Hematopoietic multipotent progenitor cell treated with erythropoietin and hydrocortisone succinate and interleukin-3 and kit ligand, for 15 days (in vitro differentiated cells): ENCODE measurements around the gene BORCS5.
"Not testable (repeated sequence)": the region's sequence is repeated elsewhere in the genome, so short reads cannot be mapped to it uniquely, and the experiment has no call there.

Source experiments
- DNase-seq: peaks from one replicate; pipeline ENCODE4 v3.0.0-alpha.2; 2015; ENCODE audit warnings: low spot score

Gene BORCS5

DNA sequence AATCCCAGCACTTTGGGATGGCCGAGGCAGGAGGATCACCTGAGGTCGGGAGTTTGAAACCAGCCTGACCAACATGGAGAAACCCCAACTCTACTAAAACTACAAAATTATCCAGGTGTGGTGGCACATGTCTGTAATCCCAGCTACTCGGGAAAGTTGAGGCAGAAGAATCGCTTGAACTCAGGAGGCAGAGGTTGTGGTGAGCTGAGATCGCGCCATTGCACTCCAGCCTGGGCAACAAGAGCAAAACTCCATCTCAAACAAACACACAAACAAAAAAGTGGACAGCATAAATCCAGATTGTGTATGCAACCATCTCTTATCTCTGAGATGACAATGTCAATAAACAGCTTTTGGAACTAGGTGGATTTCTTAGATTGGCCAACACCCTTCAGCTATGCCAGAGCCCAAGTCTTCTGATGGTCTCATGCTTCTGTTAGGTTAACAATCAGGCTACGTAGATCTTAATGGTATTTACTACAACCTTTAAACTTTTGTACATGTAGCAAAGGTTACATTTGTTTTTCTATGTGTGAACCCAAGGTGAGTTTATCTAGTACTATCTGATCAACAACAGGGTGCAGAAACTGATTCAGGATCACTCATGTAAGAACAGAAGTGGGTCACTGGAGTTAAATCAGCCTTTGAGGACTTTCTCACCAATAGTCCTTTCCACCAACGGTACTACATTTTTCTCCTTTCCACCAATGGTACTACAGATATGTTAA, 132.1 kb downstream of the BORCS5 start:
- DNase-seq: no peak

DNA sequence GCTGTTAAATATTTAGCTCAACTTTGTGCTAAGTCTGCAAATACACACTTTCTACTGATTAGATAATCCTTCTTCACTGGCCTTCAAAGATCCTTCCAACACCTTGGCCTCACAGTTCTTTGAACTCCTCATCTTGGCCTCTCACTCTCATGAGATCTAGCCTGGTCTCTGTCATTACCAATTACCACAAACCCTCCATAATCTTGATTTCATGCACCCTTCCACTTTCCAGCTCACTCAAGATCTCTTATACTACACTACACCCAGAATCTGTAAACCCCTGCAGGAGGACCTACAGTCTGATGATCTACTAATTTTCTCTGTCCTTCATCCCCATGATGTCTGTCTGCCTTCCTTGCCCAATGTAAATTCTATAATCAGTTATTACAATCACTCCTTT, 134.7 kb downstream of the BORCS5 start:
- DNase-seq: no peak

- no peak for DNase-seq
Measured at GRCh38 chr12:12492547-12492946, 135.7 kb downstream of the BORCS5 start.

GRCh38 chr12:12495536-12495935, 138.7 kb downstream of the BORCS5 start:
- DNase-seq: no peak

- DNase-seq: no peak
Measured at GRCh38 chr12:12498210-12498609, 141.3 kb downstream of the BORCS5 start.

GRCh38 chr12:12499909-12500604, 143.2 kb downstream of the BORCS5 start:
- no peak for DNase-seq

DNA sequence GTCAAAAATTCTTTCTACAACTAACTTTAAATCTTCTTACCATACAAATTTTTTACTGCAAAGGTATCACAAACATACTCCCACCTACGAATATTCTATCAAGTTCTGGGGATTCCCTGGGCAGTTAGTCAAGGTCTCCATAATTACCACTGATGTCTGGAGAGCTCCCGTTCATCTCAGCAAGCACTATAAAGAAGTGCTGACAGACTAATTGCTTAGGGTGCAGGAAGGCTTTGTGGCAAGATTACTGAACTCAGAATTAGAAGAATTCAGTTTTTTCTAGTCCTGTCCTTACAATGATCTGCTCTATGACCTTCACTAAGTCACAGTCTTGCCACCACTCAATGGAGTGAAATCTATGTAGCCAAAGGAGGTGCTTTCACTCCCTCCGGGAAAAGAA, 144.2 kb downstream of the BORCS5 start:
- DNase-seq: no peak

DNA sequence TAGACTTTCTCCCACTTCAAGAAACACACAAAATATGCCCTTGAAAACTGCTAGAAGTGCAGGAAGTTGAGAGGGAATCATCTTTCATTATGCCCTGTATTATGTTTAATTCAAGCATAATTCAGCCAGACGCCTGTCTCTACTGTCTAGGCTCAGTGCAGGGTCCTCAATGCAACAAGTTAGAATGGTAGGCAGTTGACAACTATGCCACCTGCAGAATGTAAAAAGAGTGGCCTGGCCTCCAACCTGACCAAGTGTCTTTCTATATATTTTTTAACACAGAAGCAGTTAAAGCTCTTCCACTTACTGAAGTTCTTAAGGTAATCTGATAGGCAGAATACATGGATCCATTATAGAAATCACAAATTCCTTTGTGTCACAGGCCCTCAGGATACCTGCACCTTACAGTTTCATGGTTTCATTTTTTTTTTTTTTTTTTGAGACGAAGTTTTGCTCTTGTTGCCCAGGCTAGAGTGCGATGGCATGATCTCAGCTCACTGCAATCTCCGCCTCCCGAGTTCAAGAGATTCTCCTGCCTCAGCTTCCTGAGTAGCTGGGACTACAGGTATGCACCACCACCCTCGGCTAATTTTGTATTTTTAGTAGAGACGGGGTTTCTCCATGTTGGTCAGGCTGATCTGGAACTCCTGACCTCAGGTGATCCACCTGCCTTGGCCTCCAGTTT, 145.4 kb downstream of the BORCS5 start:
- DNase-seq: not testable (repeated sequence)

DNA sequence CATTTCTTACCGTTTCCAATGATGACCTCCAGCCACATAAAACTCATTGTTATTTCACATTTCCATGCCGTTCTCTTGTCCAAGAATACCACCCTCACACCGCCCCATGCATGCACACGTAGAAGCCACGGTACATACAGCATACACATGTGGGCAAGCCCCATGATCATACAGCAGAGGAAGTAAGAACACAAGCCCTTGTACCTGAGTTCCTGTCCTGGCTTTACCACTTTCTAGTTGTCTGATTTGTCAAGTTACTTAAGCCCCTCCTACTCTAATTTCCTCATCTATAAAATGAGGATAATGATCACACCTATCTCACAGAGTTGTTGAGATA, 145.9 kb downstream of the BORCS5 start:
- DNase-seq: no peak

DNA sequence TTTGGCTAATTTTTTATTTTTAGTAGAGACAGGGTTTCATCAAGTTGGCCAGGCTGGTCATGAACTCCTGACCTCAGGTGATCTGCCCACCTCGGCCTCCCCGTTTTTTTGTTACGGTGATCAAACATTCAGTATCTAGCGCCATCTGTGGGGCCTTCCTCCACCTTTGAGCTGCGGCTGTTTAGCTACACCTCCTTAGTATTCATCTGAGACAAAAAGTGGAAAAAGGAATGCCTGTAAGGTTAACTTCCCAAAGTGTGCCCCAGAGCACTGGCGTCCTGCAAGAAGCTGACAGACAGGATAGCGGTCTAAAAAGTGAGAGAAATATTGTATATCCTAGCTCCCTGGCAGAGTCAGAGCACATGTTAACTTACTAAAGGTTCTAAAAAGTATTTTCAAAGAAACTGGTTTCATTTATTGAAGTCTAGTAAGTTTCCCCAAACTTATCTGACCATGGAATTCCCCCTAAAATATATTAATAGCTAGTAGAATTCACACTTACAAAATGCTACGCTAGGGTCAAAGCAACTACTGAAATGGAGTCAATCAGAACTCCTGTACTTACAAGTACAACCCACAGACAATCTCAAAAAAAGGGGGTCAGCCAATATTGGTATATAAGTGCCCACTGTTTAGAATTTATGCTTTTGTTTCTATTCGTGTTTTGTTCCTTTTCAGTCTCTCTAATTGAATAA, 146.7 kb downstream of the BORCS5 start:
- DNase-seq: no peak

GRCh38 chr12:12505544-12506495, 148.9 kb downstream of the BORCS5 start:
- DNase-seq: no peak

GRCh38 chr12:12506496-12506890, 149.6 kb downstream of the BORCS5 start:
- no peak for DNase-seq

DNA sequence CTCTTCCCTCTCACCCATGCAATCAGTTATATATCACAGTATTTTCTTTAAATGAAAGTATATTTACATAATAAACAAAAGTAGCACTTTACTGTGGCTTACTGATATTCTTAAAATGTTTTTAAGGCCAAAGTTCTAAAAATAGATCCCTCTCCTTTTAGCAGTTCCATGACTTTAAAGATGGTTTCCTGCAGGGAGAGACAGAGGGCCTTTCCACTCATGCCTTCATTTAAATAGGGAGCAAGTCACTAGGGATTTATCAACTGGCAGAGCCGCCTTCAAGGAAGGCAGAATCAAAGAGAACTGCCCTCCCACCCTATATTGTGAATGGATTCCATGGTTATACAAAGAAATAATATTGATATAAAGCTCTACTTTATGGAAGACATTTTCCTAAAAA, 150.2 kb downstream of the BORCS5 start:
- DNase-seq: no peak

- no peak for DNase-seq
Measured at GRCh38 chr12:12508612-12509011, 151.7 kb downstream of the BORCS5 start.

DNA sequence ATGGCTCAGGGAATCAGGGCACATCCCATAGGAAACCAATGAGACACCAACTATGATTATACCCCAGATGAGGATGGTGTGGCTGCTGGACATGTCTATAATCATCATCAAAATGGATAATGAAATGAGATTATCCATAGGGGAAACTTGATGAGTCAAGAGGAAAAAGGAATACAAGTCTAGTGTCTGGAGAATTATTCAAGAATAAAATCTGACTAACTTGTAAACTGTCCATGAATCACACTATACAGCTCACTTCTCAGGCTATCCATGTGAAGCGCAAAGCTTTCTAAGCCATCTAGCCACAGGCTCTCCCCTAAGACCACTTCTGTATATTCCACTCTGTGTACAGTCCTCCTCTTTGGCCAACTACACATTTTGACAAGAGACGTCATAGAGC, 153.3 kb downstream of the BORCS5 start:
- DNase-seq: no peak

DNA sequence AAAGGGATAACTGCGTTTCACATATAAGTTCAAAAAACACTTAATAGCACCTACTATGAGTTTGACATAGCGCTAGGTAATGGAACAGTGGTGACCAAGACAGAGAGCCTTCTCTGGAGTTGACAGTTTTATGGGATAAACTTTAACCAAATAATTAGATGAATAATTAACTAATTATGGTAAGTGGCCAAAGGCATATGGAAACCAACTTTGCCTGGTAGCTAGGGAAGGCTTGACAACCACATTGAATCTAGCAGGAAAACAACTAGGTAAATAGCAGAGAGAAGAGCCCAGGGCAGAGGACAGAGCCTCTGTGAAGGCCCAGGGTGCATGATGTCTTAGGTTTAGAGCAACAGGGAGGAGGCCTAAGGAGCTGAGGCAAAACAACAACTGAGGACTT, 153.7 kb downstream of the BORCS5 start:
- no peak for DNase-seq

- no peak for DNase-seq
Measured at GRCh38 chr12:12511021-12511783, 154.3 kb downstream of the BORCS5 start.

- DNase-seq: no peak
Measured at GRCh38 chr12:12511895-12512711, 155.2 kb downstream of the BORCS5 start.

GRCh38 chr12:12513416-12514006, 156.6 kb downstream of the BORCS5 start:
- DNase-seq: no peak

- no peak for DNase-seq
Measured at GRCh38 chr12:12518464-12518845, 161.6 kb downstream of the BORCS5 start.
